ENCODE measurements around the gene ACER3.

- TF ChIP-seq CTCF (IDR thresholded peaks at IDR 0.05), result no peak
- TF ChIP-seq POLR2AphosphoS5 (IDR thresholded peaks at IDR 0.05), result peak in 1 of 3 donors; percentile 10
These were observed 24.0 kb upstream of the ACER3 start for GRCh38 chr11:76836613-76837291.
